ENCODE results near the gene LACTB.
A peak's percentile ranks its signal among the peaks of the same experiment; 100 is the strongest.

The LACTB gene, protein sequence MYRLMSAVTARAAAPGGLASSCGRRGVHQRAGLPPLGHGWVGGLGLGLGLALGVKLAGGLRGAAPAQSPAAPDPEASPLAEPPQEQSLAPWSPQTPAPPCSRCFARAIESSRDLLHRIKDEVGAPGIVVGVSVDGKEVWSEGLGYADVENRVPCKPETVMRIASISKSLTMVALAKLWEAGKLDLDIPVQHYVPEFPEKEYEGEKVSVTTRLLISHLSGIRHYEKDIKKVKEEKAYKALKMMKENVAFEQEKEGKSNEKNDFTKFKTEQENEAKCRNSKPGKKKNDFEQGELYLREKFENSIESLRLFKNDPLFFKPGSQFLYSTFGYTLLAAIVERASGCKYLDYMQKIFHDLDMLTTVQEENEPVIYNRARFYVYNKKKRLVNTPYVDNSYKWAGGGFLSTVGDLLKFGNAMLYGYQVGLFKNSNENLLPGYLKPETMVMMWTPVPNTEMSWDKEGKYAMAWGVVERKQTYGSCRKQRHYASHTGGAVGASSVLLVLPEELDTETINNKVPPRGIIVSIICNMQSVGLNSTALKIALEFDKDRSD

DNA sequence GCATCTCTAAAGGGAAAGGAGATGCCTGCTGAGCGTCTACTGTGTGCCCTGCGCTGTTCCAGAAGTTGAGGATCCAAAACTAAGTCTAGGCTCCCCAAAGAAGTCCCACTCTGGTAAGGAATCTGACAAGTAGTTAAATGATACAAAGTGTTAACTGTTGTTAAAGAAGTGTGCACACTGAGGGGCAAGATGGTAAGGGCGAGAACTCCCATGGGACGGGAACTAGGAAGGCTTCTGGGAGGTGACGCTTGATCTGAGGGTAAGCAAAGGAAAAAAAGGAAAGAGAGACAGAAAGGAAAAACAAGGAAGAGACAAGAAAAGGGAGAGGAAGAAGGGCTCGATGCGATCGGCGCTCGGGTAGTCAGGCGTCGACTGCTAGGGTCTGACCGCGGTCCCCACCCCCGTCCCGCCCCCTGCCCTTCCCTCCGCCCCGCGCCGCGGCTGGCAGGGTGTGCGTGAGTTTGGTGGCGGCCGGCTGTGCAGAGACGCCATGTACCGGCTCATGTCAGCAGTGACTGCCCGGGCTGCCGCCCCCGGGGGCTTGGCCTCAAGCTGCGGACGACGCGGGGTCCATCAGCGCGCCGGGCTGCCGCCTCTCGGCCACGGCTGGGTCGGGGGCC, at the start of gene LACTB:
TSS of gene LACTB (plus strand) at position 480 of the 620 bp plus-strand sequence. CDS start at position 491, 11 bp downstream.
- FAIRE-seq, result no peak
- peak; percentile 49 for DNase-seq (ENCODE audit: insufficient read length, low spot score)
- TF ChIP-seq, protein P1, sequence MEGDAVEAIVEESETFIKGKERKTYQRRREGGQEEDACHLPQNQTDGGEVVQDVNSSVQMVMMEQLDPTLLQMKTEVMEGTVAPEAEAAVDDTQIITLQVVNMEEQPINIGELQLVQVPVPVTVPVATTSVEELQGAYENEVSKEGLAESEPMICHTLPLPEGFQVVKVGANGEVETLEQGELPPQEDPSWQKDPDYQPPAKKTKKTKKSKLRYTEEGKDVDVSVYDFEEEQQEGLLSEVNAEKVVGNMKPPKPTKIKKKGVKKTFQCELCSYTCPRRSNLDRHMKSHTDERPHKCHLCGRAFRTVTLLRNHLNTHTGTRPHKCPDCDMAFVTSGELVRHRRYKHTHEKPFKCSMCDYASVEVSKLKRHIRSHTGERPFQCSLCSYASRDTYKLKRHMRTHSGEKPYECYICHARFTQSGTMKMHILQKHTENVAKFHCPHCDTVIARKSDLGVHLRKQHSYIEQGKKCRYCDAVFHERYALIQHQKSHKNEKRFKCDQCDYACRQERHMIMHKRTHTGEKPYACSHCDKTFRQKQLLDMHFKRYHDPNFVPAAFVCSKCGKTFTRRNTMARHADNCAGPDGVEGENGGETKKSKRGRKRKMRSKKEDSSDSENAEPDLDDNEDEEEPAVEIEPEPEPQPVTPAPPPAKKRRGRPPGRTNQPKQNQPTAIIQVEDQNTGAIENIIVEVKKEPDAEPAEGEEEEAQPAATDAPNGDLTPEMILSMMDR (IDR thresholded peaks at IDR 0.05; ENCODE audit: insufficient read depth, missing control alignments), result no peak

DNA sequence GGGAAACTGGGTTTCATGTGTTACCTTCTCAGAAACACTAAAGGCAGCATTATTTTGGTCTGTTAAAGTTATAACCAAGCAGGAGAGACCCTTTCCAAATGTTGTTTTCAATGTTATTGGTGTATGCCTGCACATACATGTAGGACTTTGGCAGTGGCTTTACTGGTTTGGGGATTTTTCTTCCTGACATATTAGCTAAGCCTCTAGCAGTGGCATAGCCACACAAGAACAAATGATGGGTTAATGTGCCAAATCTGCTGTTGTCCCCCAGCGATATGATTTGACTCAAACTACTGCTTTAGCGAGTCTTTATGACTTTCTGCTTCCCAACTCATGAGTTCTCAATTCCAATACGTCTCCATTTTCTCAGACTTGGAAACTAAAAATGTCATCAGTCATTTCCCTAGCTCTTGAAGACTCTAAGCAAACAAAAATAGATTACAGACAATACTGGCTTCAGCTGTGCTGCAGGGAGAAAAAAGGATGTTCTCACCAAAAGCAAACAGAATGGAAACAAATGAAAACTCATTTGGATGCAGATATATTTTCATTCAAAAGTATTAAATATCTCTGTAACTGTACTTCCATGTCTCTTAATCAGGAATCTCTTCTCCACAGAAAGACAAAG, 49.5 kb upstream of the LACTB start:
- TF ChIP-seq, protein P1 (IDR thresholded peaks at IDR 0.05; ENCODE audit: insufficient read depth, missing control alignments), result no peak
- no peak for FAIRE-seq
- no peak for DNase-seq (ENCODE audit: insufficient read length, low spot score)

DNA sequence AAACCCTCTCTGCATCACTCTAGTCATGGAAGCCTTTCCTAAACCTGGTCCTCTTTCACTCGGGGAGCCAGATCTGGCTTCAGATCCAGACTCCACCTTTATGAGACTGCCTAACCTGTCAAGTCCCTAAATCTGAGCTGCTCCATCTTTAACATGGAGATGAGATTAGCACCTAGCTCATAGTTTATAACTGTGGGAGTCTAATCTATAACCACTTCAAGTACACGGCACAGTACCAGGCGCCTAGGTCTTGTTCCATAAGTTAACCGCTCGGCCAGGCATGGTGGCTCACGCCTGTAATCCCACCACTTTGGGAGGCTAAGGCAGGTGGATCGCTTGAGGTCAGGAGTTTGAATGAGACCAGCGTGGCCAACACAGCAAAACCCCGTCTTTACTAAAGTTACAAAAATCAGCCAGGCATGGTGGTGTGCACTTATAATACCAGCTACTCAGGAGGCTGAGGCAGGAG, 48.8 kb upstream of the LACTB start:
- TF ChIP-seq, protein P1 (IDR thresholded peaks at IDR 0.05; ENCODE audit: insufficient read depth, missing control alignments), result no peak
- FAIRE-seq (no peak), DNase-seq (ENCODE audit: insufficient read length, low spot score) (no peak)

DNA sequence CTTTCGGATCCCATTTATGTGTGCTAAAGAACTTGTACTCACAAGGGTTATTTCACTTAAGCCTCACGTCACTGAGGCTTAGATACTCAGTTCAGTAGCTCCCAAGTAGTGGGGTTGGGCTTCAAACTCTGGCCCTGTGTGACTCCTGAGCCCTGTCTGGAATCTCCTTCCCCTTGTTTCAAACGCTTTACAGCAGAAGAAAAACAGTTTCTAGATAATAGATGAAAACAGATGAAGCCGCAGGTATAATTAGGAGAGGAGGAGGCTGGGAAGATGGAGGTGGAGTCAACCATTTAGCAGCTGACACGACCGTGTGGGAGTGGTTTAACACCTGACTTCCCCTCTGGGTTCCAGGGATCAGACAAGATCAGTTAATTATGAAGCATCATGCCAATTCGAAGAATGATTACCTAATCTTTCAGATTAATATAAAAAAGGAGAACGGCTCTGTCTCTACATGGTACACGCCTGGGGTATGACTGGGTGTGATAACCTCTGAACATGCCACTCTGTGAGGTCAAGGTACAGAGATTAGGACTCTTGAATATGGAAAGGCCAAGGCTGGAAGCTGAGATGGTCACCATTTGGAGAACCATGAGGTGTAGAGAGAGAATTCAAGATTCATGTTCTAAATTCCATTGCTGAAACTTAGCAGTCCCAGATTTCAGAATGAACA, 48.0 kb upstream of the LACTB start:
- TF ChIP-seq, protein P1 (IDR thresholded peaks at IDR 0.05; ENCODE audit: insufficient read depth, missing control alignments), result no peak
- no peak for DNase-seq (ENCODE audit: insufficient read length, low spot score)
- no peak for FAIRE-seq

DNA sequence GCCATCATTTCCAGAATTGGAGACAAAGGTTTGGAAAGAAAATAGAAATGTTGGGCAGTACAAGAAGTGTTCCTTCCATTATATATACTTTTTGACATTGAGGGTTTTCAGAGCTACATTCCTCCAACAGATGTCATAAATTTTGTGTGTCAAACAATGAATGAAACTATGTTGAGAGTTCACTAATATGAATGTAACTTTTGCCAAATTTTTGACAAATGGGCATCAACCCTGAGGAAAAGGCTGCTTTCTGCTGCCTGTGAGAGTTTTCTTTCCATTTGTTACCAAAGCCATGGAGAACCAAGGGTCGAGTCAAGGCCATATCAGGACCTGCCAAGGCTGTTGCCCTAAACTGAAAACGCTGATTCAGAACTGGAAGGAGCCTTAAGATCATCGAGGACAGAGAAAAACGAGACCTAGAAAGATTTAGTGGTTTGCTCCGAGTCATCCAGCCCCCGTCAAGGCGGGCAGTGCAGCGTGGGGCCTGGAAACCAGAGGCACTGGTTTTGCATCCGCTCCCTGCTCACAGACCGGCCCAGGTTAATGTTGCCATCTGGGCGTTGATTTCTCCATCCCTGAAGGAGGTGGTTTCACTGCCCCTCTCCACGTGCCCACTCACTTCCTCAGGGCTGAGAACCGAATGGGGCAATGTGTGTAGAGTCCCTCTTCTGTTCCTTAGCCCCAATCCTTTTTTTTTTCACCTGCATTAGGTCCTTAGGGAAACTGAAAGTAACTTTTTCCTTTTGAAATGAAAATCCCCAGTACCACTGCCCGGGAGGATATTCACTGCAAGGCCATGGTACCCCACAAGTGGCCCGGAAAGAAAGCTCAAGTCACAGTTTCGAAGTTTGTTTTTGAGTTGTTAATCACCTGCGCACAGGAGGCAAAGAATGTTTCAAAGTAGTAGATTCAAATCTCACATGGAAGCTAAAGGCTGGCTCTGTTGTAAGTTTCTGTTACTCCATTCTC, 46.4 kb upstream of the LACTB start:
- FAIRE-seq (no peak), DNase-seq (ENCODE audit: insufficient read length, low spot score) (no peak)
- TF ChIP-seq, protein P1 (IDR thresholded peaks at IDR 0.05; ENCODE audit: insufficient read depth, missing control alignments), result no peak
